MM.1S (cell line): ENCODE results near the gene SCYGR5.

ENCODE experiments used
- EZH2 ChIP-seq: fragments of 300-600 bp; sonication (generic); optimal IDR thresholded peaks from 2 replicates; pipeline ENCODE3; 2017; ENCODE audit warnings: low read depth, mild to moderate bottlenecking, antibody characterized with exemption, low read length, mixed read lengths
- EZH2phosphoT487 ChIP-seq: fragments of 300-600 bp; sonication (generic); IDR thresholded peaks from 2 replicates; pipeline ENCODE4 v1.6.1; 2018; ENCODE audit warnings: antibody characterized with exemption, low read length
- TF ChIP-seq, protein P1 (sequence below): fragments of 300-600 bp; sonication (generic); IDR thresholded peaks from 2 replicates; pipeline ENCODE4 v1.5.1; 2016; ENCODE audit warnings: antibody characterized with exemption, low read length, mixed read lengths

DNA sequence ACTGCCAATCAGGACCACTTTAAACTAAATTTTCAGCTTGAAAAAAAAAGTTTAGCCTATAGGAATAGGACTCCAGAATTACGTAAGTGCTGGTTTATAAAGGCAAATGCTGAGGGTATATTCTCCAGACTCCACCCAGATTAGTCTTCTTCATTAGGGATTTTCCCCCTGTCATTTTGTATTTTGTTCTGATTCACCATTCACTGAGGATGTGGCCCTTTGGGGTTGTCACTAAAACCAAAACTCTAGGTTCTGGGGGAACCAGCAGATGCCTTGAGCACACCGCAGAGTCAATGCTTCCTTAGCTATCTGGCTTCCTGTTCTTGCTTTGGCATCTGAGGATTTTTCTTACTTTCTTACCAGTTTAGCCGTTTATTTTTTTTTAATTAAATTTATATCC lies 38.8 kb upstream of the SCYGR5 start:
- no peak for TF ChIP-seq EZH2
- TF ChIP-seq, protein P1, sequence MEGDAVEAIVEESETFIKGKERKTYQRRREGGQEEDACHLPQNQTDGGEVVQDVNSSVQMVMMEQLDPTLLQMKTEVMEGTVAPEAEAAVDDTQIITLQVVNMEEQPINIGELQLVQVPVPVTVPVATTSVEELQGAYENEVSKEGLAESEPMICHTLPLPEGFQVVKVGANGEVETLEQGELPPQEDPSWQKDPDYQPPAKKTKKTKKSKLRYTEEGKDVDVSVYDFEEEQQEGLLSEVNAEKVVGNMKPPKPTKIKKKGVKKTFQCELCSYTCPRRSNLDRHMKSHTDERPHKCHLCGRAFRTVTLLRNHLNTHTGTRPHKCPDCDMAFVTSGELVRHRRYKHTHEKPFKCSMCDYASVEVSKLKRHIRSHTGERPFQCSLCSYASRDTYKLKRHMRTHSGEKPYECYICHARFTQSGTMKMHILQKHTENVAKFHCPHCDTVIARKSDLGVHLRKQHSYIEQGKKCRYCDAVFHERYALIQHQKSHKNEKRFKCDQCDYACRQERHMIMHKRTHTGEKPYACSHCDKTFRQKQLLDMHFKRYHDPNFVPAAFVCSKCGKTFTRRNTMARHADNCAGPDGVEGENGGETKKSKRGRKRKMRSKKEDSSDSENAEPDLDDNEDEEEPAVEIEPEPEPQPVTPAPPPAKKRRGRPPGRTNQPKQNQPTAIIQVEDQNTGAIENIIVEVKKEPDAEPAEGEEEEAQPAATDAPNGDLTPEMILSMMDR, result no peak
- TF ChIP-seq EZH2phosphoT487, result no peak
